ENCODE results near the gene DRC7.

DNA sequence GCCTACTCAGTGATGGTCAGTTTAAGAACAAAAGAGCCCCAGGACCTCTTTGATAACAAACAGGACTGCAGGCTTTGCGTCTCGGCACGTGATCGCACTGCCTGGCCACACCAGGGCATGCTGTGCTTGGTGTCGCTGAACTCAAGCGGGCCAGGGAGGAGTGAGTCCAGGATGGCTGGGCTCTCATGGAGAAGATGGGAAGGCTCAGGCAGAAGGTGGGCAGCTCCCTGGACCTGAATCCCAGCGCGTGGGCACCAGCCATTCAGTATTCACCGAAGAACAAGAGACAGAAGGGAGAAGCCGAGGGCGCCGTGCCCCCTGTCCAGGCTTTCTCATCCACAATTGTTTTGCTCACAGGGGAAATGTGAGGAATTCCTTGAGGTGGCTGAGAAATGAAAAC, 52.9 kb downstream of the DRC7 start:
- TF ChIP-seq, protein P1, sequence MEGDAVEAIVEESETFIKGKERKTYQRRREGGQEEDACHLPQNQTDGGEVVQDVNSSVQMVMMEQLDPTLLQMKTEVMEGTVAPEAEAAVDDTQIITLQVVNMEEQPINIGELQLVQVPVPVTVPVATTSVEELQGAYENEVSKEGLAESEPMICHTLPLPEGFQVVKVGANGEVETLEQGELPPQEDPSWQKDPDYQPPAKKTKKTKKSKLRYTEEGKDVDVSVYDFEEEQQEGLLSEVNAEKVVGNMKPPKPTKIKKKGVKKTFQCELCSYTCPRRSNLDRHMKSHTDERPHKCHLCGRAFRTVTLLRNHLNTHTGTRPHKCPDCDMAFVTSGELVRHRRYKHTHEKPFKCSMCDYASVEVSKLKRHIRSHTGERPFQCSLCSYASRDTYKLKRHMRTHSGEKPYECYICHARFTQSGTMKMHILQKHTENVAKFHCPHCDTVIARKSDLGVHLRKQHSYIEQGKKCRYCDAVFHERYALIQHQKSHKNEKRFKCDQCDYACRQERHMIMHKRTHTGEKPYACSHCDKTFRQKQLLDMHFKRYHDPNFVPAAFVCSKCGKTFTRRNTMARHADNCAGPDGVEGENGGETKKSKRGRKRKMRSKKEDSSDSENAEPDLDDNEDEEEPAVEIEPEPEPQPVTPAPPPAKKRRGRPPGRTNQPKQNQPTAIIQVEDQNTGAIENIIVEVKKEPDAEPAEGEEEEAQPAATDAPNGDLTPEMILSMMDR (IDR thresholded peaks at IDR 0.05), result no peak
- no peak for TF ChIP-seq POLR2AphosphoS5 (IDR thresholded peaks at IDR 0.05)

Measured in breast epithelium (tissue), 3 donors.